Measurements from ENCODE around the gene SLC6A8.
"Not testable (repeated sequence)": the region's sequence is repeated elsewhere in the genome, so short reads cannot be mapped to it uniquely, and the experiment has no call there.

The SLC6A8 gene

DNA sequence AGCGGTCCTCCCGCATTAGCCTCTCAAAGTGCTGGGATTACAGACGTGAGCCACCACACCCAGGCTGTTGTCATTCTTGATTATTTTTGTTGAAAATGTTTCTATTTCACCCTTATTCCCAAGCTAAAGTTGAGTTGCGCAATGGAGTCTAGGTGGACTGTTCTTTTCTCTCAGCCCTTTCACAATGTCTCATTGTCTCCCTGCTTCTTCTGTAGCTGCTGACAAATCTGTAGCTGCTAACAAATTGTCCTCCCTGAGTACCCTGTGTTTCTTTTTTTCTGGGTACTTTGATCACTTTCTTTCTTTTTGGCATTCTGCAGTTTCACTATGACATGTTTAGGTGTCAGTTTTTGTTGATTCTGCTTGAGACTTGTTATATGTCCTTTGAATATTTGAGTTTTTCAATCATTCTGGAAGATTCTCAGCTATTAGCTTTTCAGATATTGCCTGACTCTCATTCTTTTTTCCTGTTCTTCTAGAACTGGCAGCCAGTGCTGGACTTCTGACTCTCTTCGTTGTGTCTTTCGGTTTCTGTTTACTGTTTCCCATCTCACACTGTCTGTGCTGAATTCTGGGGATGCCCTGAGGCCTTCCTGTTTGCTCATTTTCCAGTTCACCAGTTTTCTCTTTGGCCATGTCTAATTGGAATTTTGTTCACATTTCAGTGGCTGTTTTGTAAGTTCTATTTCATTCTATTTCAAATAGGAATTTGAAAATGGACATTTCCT, 43.6 kb downstream of the SLC6A8 start:
- no peak for DNase-seq (ENCODE audit: low read depth in 2 of 2)

DNA sequence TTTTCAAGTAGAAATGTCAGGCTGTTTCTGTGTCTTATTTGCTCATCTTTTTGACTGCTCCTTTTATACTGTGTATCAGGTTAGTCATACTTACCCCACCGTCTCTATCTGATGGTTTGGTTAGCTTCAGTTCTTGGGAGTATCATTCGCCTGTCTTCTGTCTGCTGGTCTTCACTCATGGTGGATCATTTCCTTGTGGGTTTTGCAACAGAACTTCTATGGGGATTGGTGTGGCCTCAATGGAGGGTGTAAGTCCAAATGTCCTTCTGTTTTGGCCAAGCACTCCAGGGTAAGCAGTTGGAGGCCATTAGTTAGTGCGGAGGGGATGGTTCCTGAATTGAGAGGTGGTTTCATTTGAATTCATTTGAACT, 44.1 kb downstream of the SLC6A8 start:
- DNase-seq (ENCODE audit: low read depth in 2 of 2) = no peak

DNA sequence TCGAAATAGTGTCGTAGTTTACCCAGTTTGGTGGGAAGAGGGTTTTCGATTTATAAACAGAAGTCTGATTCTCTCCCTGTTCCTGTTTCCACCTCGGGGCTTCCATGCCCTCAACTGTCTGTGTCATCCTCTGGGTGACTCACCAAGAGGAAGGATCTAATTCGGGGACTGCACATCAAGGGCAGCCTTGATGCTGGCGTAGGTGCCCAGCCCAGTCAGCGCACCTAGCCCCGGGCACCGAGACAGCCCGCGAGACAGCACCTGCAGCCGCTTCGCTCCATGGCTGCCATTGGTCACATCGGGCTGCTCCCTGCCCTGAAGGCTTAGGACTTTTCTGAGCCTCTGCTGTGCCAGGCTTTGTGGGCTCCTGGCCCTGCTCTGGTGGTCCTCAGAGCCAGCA, 44.7 kb downstream of the SLC6A8 start:
- DNase-seq (ENCODE audit: low read depth in 2 of 2) = no peak

DNA sequence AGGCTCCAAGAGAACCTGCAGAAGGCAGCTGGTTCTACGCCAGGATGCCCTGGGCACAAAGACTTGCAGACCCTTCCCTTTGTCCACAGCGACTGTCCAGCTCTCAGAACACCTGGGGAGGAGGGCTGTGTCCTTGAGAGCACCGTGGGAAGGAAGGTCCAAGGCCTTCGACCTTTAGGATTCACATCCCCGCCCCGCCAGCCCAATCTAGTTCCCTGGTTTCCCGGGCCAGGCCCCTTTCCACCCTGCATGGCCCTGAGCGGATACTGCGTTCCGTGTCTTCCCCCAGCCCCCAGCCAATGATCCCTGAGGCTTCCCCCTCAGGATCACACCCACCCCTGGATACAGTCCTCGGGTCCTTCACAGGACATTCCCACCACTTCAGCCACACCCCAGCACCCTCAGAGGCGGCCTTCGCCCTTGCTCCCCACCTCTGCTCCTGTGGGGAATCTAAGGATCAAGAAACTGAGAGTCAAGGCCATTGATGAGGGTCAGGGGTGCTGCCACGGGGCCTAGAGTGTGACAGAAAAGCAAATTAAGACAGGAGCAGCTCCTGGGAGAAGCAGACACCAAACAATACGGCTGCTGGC, 46.0 kb downstream of the SLC6A8 start:
- no peak for DNase-seq (ENCODE audit: low read depth in 2 of 2)

DNA sequence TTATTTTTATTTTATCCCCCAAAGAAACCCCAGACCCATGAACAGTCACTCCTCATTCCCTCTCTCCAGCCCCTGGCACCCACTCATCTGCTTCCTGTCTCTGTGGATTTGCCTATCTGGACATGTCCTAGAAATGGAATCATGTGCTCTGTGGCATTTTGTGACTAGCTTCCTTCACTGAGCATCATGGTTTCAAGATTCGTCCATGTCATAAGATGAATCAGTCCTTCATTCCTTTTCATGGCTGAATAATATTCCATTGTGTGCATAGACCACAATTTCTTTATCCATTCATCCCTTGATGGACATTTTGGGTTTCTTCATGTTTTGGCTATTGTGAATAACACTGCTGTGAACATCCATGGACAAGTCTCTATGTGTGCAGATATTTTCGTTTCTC, 47.1 kb downstream of the SLC6A8 start:
- DNase-seq (ENCODE audit: low read depth in 2 of 2) = no peak

DNA sequence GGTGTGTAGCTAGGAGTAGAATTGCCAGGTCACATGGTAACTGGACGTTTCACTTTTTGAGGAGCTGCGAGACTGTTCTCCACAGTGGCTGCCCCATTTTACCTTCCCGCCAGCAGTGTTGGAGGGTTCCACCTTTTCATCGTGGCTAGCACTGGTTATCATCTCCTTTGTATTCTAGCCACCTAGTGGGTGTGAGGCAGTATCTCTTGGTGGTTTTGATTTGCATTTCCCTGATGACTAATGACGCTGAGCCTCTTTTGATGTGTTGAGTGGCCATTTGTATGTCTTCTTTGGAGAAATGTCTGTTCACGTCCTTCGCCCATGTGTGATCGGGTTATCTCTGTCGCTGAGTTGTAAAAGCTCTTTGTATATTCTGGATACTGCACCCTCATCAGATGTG, 47.5 kb downstream of the SLC6A8 start:
- no peak for DNase-seq (ENCODE audit: low read depth in 2 of 2)

DNA sequence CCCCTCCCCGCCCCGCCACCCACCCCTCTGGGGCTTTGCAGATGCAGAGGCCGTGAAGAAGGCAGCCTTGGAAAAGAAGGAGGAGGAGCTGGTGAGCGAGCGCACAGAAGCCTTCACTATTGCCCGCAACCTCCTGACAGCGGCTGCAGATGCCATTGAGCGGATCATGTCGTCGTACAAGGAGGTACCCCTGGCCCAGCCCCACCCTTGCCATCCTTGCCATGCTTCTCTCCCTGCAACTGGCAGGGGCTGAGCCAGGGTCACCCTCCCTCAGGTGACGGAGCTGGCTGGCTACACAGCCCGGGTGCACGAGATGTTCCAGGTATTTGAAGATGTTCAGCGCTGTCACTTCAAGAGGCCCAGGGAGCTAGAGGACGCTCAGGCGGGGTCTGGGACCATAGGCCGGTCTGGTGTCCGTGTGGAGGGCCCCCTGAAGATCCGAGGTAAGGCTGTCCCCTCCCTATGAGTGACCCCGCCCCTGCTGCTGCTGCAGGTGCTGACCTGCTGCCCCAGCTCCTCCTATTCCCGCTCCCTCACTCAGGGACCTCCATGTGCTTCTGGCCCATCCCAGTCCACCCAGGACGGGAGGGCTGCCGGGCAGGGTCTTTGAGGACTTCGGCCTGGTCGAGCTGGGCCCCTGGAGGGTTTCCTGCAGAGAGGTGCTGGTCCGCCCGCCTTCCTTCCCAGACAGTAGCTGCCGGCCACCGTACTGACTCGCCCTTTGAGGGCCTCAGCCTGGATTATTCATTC, 48.5 kb downstream of the SLC6A8 start:
- DNase-seq (ENCODE audit: low read depth in 2 of 2) = no peak

DNA sequence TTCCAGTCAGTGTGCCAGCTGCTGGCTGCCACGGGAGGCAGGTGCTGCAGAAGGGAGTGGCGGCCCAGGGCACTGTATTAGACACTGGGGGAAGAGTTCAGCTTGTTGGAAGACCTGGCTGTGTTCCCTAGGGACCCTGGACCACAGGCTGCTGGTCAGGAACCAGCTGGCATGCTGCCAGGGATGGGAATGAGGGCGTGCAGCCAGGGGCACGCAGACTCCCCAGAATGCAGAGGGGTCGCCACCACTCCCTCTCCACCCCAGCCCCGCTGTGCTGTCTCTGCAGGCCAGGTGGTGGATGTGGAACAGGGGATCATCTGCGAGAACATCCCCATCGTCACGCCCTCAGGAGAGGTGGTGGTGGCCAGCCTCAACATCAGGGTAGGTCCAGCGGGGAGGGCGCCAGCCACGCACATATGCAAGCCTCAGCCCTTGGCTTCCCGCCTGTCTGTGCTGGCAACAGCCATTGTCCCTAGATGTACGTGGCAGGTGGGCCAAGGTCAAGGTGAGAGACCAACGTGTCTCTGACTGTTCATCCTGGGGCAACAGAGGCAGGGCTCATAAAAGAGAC, 49.2 kb downstream of the SLC6A8 start:
- no peak for DNase-seq (ENCODE audit: low read depth in 2 of 2)

DNA sequence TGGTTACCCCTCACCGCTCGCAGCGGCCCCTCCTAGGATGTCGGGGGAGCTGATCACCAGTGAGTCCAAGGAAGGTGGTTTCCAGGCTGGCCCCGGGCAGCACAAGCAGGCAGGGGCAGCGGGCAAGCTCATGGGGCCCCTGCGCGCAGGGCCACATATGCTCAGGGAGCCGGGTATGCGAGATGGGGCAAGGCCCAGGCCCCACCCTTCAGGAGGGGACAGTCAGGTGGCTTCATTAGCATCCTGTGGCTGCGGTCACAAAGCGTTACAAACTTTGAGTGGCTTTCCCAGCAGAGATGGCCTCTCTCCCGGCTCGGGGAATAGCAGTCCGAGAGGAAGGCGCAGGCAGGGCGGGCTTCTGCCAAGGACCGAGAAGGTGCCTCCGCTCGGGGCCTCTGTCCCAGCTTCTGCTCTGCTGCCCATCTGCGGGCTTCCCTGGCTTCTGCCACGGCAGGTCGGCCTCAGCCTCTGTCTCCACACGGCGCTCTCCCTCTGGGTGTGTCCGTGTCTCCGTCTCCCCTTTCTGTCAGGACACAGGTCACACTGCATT, 50.4 kb downstream of the SLC6A8 start:
- no peak for DNase-seq (ENCODE audit: low read depth in 2 of 2)

DNA sequence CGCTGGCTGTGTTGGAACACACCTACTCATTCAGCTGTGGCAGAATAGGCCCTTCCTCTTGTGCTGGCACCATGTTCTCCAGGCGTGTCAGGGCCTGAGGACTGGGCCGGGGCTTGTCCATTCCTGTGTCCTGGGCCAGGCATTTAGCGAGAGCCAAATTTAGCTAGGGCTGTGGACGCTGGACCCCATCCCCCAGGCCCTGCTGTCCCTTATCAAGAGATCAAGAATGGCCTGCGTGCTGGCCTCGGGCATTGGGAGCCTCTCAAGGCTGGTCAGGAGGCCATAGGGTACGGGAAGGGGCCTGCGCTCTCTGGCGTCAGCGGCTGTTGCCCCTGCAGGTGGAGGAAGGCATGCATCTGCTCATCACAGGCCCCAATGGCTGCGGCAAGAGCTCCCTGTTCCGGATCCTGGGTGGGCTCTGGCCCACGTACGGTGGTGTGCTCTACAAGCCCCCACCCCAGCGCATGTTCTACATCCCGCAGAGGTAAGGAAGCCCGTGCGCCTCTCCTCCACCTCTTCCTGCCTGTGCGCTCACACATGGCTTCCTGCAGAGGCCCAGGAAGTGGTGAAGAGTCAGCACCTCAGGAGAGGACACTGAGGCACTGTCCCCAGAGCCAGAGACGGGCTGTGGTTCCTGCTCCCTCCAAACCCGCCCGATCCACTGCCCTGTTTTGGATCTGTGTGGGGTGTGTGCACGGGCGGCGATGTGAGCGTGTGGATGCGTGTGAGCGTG, 52.2 kb downstream of the SLC6A8 start:
- no peak for DNase-seq (ENCODE audit: low read depth in 2 of 2)

DNA sequence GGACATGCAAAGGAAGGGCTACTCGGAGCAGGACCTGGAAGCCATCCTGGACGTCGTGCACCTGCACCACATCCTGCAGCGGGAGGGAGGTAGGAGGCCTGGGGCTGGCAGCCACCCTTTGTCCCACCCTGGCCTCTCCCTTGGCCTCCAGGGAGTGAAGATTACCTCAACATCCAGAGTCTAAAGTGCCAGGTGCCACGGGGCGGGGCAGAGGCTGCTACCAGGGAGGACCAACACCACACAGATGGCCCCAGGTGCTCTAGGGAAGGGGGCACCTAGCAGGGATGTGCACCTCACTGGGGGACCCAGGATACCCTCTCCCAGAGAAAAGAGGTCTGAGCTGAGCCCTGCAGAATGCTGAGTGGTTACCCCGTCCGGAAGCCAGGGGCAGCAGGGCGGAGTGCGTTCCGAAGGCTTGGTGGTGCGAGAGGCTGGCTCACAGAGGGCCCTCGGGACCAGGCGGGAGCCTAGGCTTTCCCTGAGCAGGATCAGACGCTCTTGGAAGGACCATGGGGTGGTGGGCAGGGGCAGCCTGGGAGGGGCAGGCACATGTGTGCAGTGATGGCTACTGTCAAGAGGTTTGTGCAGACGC, 53.0 kb downstream of the SLC6A8 start:
- no peak for DNase-seq (ENCODE audit: low read depth in 2 of 2)

DNA sequence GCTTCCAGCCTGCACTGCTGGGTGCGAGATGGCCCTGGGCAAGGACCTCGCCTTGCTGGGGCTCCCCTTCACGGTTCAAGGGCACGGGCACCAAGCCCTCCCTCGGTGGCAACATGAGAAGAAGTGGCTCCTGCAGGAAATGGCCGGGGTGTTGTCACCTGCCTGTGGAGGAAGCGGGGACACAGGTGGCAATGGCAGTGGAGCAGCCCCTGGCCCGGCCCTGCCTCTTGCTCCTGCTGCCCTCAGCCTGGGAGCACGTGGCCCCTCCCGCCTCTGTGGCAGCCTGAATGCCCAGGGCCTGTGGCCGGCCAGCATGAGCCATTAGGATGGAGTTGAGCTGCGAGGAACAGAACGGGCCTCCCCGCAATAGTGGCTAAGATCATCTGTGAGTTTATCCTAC, 53.7 kb downstream of the SLC6A8 start:
- DNase-seq (ENCODE audit: low read depth in 2 of 2) = no peak

DNA sequence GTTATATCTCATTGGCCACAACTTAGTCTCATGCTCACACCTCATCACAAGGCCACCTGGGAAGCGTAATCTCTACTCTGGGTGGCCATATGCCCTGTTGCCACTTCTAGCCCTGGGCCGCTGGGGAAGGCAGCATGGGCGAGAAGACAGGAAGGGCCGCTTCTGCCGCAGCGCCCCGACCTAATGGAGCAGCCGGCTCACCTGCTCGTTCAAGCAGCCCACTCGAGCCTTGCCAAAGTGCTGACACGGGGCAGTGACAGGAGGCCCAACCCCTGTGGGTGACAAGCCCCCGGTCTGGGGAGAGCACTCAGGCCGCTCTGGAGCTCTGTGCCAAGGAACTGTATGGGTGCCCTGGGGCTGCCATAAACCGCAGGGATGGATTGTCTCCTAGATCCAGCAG, 54.4 kb downstream of the SLC6A8 start:
- not testable (repeated sequence) for DNase-seq (ENCODE audit: low read depth in 2 of 2)

DNA sequence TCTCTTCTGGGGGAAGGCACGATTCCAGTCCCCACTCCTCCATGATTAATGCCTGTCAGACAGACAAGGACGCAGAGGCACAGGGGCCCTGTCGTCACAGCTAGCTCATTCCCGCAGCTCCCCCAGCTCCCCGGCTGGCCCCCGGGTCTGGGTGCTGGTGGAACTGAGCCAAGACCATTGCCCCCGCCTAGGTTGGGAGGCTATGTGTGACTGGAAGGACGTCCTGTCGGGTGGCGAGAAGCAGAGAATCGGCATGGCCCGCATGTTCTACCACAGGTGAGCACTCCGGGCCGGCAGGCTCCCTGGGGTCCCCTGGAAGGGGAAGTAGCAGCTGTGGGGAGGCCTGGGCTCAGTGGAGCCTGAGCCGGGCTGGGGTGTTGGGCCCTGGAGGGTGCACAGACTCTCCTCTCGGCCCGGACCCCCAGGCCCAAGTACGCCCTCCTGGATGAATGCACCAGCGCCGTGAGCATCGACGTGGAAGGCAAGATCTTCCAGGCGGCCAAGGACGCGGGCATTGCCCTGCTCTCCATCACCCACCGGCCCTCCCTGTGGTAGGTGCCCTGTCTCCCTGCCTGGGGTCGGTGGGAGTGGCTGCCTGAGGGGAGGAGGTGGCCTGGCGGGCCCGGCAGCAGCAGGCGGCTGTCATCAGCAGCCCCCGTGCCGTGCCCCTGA, 55.2 kb downstream of the SLC6A8 start:
- not testable (repeated sequence) for DNase-seq (ENCODE audit: low read depth in 2 of 2)

DNA sequence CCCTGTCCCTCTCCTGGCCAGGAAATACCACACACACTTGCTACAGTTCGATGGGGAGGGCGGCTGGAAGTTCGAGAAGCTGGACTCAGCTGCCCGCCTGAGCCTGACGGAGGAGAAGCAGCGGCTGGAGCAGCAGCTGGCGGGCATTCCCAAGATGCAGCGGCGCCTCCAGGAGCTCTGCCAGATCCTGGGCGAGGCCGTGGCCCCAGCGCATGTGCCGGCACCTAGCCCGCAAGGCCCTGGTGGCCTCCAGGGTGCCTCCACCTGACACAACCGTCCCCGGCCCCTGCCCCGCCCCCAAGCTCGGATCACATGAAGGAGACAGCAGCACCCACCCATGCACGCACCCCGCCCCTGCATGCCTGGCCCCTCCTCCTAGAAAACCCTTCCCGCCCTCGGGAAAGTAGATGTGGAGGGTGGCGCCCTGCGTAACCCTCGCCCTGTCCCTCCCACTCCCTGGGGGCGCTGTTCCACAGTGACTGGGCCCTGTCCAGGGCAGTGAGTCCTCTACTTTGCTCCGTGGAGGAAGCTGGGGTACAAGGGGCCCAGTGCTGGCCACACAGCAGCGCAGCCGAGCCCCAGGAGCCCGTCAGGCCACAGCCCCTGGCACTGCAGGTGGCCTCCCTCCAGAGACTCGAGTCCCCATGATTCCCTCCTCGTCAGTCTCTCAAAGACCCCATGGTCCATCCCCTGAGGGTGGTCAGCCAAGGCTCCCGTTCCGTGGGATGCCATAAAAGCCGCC, 55.9 kb downstream of the SLC6A8 start:
- DNase-seq (ENCODE audit: low read depth in 2 of 2) = not testable (repeated sequence)

DNA sequence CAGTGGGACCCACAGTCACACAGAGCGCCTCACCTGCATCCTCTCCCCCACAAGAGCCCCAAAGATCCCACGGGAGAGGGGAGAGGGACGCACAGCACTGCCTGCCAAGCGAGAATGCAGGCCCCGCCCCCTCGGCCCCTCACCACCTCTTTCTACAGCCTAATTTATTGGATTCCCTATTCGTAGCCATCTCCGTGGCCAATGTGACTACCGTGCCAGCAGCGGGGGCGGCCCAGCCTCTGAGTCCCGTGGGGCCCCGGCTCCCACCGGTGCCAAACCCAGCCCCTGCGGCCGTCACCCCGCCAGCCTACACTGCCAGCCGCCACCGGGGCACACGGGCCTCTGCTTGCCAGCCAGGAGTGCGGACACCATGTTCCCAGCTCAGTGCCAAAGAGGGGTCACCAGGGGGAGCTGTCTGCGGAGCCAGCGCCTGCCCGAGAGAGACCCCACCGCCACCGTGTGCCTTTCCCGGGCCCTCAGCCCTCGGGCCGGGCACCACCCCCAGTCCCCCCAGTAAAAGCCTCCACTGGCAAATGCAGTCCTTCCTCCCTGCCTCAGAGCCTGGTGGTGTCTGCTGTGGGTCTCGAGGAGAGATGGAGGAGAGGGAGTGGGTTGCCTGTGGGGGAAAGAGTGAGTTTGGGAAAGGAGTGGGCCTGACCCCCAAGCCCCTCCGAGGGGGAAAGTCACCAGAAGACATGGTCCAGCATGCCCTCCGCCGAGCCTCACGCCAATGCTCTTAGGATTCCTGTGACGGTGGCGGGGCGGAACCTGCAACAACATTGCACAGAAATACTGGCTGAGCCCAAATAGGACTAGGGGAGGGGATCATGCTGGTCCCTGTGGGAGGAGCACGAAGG, 56.7 kb downstream of the SLC6A8 start:
- no peak for DNase-seq (ENCODE audit: low read depth in 2 of 2)

DNA sequence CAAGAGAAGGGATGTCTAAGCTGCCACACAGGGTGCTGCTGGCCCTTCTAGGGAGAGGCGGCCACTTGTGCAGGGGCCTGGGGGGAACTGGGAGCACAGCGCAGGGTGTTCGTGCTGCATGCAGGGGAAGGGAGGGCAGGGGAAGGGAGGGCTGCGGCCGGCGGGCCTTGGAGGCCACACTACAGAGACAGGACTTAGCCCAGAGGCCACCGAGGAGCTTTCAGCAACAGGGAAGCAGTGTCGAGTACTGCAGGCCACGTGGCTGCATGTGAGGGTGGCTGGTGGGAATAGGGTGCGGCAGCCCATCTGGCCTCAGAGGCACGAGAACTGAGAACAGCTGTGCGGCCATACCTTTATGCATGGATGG, 57.3 kb downstream of the SLC6A8 start:
- not testable (repeated sequence) for DNase-seq (ENCODE audit: low read depth in 2 of 2)

All from fibroblast of skin of left quadriceps (primary cell).